Ishikawa (cell line): Measurements from ENCODE around the gene HARBI1.

Source experiments
- CEBPB ChIP-seq: IDR thresholded peaks from 2 replicates; pipeline ENCODE4 v1.6.1; 2012
- CREB1 ChIP-seq: IDR thresholded peaks from 2 replicates; pipeline ENCODE4 v1.6.1; 2012; ENCODE audit warnings: low read depth
- EGR1 ChIP-seq: IDR thresholded peaks from 2 replicates; pipeline ENCODE4 v1.6.1; 2012
- EP300 ChIP-seq: IDR thresholded peaks from 2 replicates; pipeline ENCODE4 v1.6.1; 2012; ENCODE audit warnings: borderline replicate concordance
- FOXM1 ChIP-seq: IDR thresholded peaks from 2 replicates; pipeline ENCODE4 v1.6.1; 2012; ENCODE audit warnings: low read depth, borderline replicate concordance
- MAX ChIP-seq: IDR thresholded peaks from 2 replicates; pipeline ENCODE4 v1.6.1; 2012
- NFIC ChIP-seq: IDR thresholded peaks from 2 replicates; pipeline ENCODE4 v1.6.1; 2012
- RAD21 ChIP-seq: IDR thresholded peaks from 2 replicates; pipeline ENCODE4 v1.6.1; 2012; ENCODE audit warnings: low read depth
- REST ChIP-seq: IDR thresholded peaks from 2 replicates; pipeline ENCODE4 v1.6.1; 2012; ENCODE audit warnings: low read depth, mild to moderate bottlenecking
- TAF1 ChIP-seq: IDR thresholded peaks from 2 replicates; pipeline ENCODE4 v1.6.1; 2012; ENCODE audit warnings: low read depth, mild to moderate bottlenecking
- TEAD4 ChIP-seq: IDR thresholded peaks from 2 replicates; pipeline ENCODE4 v1.6.1; 2012
- YY1 ChIP-seq: IDR thresholded peaks from 2 replicates; pipeline ENCODE4 v1.6.1; 2012; ENCODE audit warnings: low read depth
- ZBTB7A ChIP-seq: IDR thresholded peaks from 2 replicates; pipeline ENCODE4 v1.6.1; 2012; ENCODE audit warnings: low read depth
- TF ChIP-seq, protein P1 (sequence below): IDR thresholded peaks from 2 replicates; pipeline ENCODE4 v1.6.1; 2012

Gene HARBI1

GRCh38 chr11:46600194-46600960 lies 16.6 kb downstream of the HARBI1 start:
- TF ChIP-seq TEAD4 (no peak), REST (no peak), YY1 (no peak), RAD21 (no peak), TAF1 (no peak)

GRCh38 chr11:46599340-46600193 lies 17.5 kb downstream of the HARBI1 start:
- TF ChIP-seq NFIC (no peak), TEAD4 (no peak), CREB1 (no peak), REST (no peak), EGR1 (no peak), MAX (no peak)

DNA sequence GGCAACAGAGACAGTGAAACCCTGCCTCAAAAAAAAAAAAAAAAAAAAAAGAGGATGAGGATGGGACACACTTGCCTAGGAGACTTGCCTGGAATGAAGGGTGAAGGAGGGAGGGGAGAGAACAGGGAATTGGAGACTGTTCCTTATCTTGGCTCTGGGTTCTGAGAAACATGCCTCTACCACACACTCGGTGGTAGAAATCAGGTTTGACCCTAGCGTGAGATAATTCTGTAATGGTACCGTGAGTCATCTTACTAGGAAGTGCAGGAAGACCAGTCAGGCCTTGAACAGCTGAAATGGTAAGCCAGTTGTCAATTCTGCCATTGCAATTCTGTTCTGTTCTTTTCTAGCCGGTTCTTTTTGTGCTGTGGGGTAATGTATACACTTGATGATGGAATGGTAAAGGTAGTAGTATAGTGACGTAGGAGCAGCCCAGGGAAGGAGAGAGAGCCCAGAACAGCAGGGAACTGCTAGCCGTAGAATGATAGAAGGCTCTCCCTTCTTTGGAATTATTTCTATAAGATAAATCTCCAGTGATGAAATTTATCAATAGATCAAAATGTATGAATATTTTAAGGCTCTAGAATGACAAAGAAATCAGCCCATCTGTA lies 19.3 kb downstream of the HARBI1 start:
- TF ChIP-seq TEAD4 (no peak), EGR1 (no peak)

GRCh38 chr11:46597155-46597554 lies 19.9 kb downstream of the HARBI1 start:
- TF ChIP-seq, protein P1, sequence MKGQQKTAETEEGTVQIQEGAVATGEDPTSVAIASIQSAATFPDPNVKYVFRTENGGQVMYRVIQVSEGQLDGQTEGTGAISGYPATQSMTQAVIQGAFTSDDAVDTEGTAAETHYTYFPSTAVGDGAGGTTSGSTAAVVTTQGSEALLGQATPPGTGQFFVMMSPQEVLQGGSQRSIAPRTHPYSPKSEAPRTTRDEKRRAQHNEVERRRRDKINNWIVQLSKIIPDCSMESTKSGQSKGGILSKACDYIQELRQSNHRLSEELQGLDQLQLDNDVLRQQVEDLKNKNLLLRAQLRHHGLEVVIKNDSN: no peak
- TF ChIP-seq RAD21: no peak
- no peak for TF ChIP-seq EGR1

- TF ChIP-seq CEBPB (no peak), CREB1 (no peak), NFIC (no peak), RAD21 (no peak), EGR1 (no peak), EP300 (no peak), ZBTB7A (no peak), REST (no peak), MAX (no peak), FOXM1 (no peak), YY1 (no peak), TEAD4 (no peak), TAF1 (no peak)
- TF ChIP-seq, protein P1: no peak
Observed at GRCh38 chr11:46594785-46595184, 22.2 kb downstream of the HARBI1 start.
